HepG2 (cell line): ENCODE measurements around the gene EPS8L3. TPM values are rescaled to one million over a fixed set of nuclear protein-coding genes. Genes with fewer than 3 reads are reported as not detected.
A peak's percentile ranks its signal among the peaks of the same experiment; 100 is the strongest.

Source experiments
- CHCHD3 ChIP-seq: sonication (generic); formaldehyde crosslinking; IDR thresholded peaks from 2 replicates; pipeline ENCODE4 v1.8.0; 2022; ENCODE audit warnings: mild to moderate bottlenecking, missing genetic modification reagents, moderate library complexity
- CHD2 ChIP-seq: IDR thresholded peaks from 2 replicates; pipeline ENCODE4 v1.6.1; 2011; ENCODE audit warnings: low read depth, low read length, improper control_type of control experiment
- CREBL2 ChIP-seq: sonication (generic); formaldehyde crosslinking; IDR thresholded peaks from 2 replicates; pipeline ENCODE4 v1.8.1; 2023; ENCODE audit warnings: missing genetic modification reagents, mild to moderate bottlenecking, borderline replicate concordance
- GPBP1L1 ChIP-seq: sonication (generic); formaldehyde crosslinking; IDR thresholded peaks from 2 replicates; pipeline ENCODE4 v1.5.0; 2020; ENCODE audit warnings: mild to moderate bottlenecking, missing genetic modification reagents
- HDAC2 ChIP-seq: sonication (generic); formaldehyde crosslinking; IDR thresholded peaks from 2 replicates; pipeline ENCODE4 v1.4.0; 2020; ENCODE audit warnings: missing genetic modification reagents
- HOXA3 ChIP-seq: sonication (generic); formaldehyde crosslinking; IDR thresholded peaks from 2 replicates; pipeline ENCODE4 v1.5.0; 2020; ENCODE audit warnings: missing genetic modification reagents
- KDM2A ChIP-seq: sonication (generic); formaldehyde crosslinking; IDR thresholded peaks from 2 replicates; pipeline ENCODE4 v1.4.0; 2020; ENCODE audit warnings: low read depth, missing genetic modification reagents, borderline replicate concordance
- NAIF1 ChIP-seq: sonication (generic); formaldehyde crosslinking; IDR thresholded peaks from 2 replicates; pipeline ENCODE4 v1.5.0; 2020; ENCODE audit warnings: mild to moderate bottlenecking, missing genetic modification reagents, borderline replicate concordance
- NFIB ChIP-seq: sonication (generic); formaldehyde crosslinking; IDR thresholded peaks from 2 replicates; pipeline ENCODE4 v1.9.0; 2021; ENCODE audit warnings: missing genetic modification reagents, mild to moderate bottlenecking, borderline replicate concordance
- PHF5A ChIP-seq: IDR thresholded peaks from one replicate; pipeline ENCODE4 v1.6.1; 2018; ENCODE audit warnings: low read depth, missing genetic modification reagents; ENCODE audit not compliant: unreplicated experiment
- ZBTB8A ChIP-seq: sonication (generic); formaldehyde crosslinking; IDR thresholded peaks from 2 replicates; pipeline ENCODE4 v1.4.0; 2020; ENCODE audit warnings: mild to moderate bottlenecking, low read depth, missing genetic modification reagents, borderline replicate concordance
- ZNF17 ChIP-seq: sonication (generic); formaldehyde crosslinking; IDR thresholded peaks from 2 replicates; pipeline ENCODE4 v1.5.0; 2020; ENCODE audit warnings: mild to moderate bottlenecking, missing genetic modification reagents
- ZNF354B ChIP-seq: sonication (generic); formaldehyde crosslinking; IDR thresholded peaks from 2 replicates; pipeline ENCODE4 v1.8.0; 2022; ENCODE audit warnings: mild to moderate bottlenecking, missing genetic modification reagents
- ZNF564 ChIP-seq: sonication (generic); formaldehyde crosslinking; IDR thresholded peaks from 2 replicates; pipeline ENCODE4 v1.8.1; 2023; ENCODE audit warnings: mild to moderate bottlenecking, missing genetic modification reagents
- ZNF691 ChIP-seq: sonication (generic); formaldehyde crosslinking; IDR thresholded peaks from 2 replicates; pipeline ENCODE4 v1.4.0; 2020; ENCODE audit warnings: missing genetic modification reagents, low read depth, mild to moderate bottlenecking, borderline replicate concordance
- ZNF780A ChIP-seq: sonication (generic); formaldehyde crosslinking; IDR thresholded peaks from 2 replicates; pipeline ENCODE4 v1.8.0; 2022; ENCODE audit warnings: mild to moderate bottlenecking, missing genetic modification reagents, moderate library complexity
- ZNF891 ChIP-seq: sonication (generic); formaldehyde crosslinking; IDR thresholded peaks from 2 replicates; pipeline ENCODE4 v1.5.0; 2020; ENCODE audit warnings: mild to moderate bottlenecking, missing genetic modification reagents
- ZSCAN22 ChIP-seq: sonication (generic); formaldehyde crosslinking; IDR thresholded peaks from 2 replicates; pipeline ENCODE4 v1.4.0; 2020; ENCODE audit warnings: mild to moderate bottlenecking, missing genetic modification reagents
- ZZZ3 ChIP-seq: sonication (generic); formaldehyde crosslinking; IDR thresholded peaks from 2 replicates; pipeline ENCODE4 v1.4.0; 2020; ENCODE audit warnings: missing genetic modification reagents, mild to moderate bottlenecking, borderline replicate concordance
- polyA plus RNA-seq, 8 experiments: library from polyadenylated mRNA; depleted of rRNA in 3 of 8; stranded (reverse) in 7 of 8; unstranded in 1 of 8; fragments of >200 nt; fragmentation: Illumina TruSeq in 4 of 8; extraction: Trizol in 4 of 8; gene quantifications; 2 replicates each; pipeline versions ENCODE4 v1.2.1 to v1.2.3, GENCODE V29; 2011 to 2016; ENCODE audit warnings: low read depth in 4 of 8, missing spikeins in 1 of 8, mixed read lengths in 1 of 8; ENCODE audit not compliant: insufficient read depth in 1 of 8
- total RNA-seq, 5 experiments: library from RNA; depleted of rRNA; stranded (reverse); fragments of >200 nt; fragmentation: Illumina TruSeq; extraction: Trizol; gene quantifications; 2 replicates each; pipeline ENCODE4 v1.2.3, GENCODE V29; 2016; ENCODE audit warnings: low read depth in 1 of 5
- TF ChIP-seq, protein P1 (sequence below): sonication (generic); formaldehyde crosslinking; IDR thresholded peaks from 2 replicates; pipeline ENCODE4 v1.5.1; 2020; ENCODE audit warnings: mild to moderate bottlenecking, missing genetic modification reagents
- TF ChIP-seq, protein P2 (sequence below): sonication (generic); formaldehyde crosslinking; IDR thresholded peaks from 2 replicates; pipeline ENCODE4 v1.4.0; 2020; ENCODE audit warnings: missing genetic modification reagents, borderline replicate concordance

Gene EPS8L3
- total and polyA plus RNA-seq, 2 of the 13 experiments (the other 11 are each of a cell fraction or from before 2014, with no cell fraction given) = 18.2 to 106 TPM

DNA sequence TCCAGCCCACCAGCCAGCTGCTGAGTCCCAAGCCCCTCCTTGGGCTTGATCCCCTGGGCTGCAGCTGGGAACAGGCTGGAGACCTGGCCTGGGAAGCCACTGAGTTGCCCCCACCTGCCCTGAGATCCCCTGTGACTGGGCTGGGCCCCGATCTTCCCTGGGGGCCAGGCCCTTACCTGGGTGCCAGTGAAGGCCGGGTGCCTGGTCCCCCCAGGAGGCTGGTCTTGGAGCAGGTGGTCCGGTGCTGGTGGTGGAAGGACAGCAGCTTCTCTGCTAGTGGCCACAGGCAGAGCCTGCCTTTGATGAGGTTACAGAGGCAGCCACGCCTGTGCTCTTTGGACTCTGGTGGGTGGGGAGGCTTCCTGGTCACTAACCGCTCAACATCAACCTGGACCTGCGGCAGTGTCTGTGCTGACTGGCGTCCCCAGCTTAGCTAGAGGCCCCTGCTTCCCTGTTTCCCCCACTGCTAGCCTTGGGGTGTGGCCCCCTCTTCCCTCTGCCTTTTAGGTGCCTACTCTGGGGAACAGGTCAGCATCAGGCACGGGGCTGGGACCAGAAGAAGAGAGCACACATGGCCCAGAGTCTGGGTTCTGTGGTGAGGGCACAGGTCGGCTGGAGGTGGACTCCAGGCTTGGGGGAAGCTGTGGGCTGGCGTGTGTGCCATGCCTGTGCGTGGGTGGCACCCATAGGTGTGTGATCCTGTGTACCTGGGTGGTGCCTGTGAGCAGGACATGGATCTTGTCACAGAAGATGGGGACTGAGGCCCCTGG lies at the start of gene EPS8L3 (continued):
- TF ChIP-seq HOXA3 (peak; percentile 69; the same call in 1 of the 2 replicates), GPBP1L1 (CRISPR knock-in tag) (no peak), NAIF1 (CRISPR knock-in tag) (no peak), ZNF891 (CRISPR knock-in tag) (no peak), ZSCAN22 (no peak), KDM2A (CRISPR knock-in tag) (0 out of 2 replicates have a peak, but pooled peaks have one; percentile 47), ZNF780A (CRISPR knock-in tag) (no peak), CHCHD3 (CRISPR knock-in tag) (no peak), CHD2 (no peak), ZNF354B (CRISPR knock-in tag) (peak; percentile 40; the same call in 1 of the 2 replicates), ZBTB8A (CRISPR knock-in tag) (no peak), PHF5A (no peak), ZNF564 (CRISPR knock-in tag) (no peak), NFIB (CRISPR knock-in tag) (no peak), ZNF17 (CRISPR knock-in tag) (no peak), CREBL2 (CRISPR knock-in tag) (no peak), ZNF691 (CRISPR knock-in tag) (peak; percentile 82; the same call in 1 of the 2 replicates), ZZZ3 (peak; percentile 33; the same call in 1 of the 2 replicates), HDAC2 (peak; percentile 91)
- TF ChIP-seq, protein P1, sequence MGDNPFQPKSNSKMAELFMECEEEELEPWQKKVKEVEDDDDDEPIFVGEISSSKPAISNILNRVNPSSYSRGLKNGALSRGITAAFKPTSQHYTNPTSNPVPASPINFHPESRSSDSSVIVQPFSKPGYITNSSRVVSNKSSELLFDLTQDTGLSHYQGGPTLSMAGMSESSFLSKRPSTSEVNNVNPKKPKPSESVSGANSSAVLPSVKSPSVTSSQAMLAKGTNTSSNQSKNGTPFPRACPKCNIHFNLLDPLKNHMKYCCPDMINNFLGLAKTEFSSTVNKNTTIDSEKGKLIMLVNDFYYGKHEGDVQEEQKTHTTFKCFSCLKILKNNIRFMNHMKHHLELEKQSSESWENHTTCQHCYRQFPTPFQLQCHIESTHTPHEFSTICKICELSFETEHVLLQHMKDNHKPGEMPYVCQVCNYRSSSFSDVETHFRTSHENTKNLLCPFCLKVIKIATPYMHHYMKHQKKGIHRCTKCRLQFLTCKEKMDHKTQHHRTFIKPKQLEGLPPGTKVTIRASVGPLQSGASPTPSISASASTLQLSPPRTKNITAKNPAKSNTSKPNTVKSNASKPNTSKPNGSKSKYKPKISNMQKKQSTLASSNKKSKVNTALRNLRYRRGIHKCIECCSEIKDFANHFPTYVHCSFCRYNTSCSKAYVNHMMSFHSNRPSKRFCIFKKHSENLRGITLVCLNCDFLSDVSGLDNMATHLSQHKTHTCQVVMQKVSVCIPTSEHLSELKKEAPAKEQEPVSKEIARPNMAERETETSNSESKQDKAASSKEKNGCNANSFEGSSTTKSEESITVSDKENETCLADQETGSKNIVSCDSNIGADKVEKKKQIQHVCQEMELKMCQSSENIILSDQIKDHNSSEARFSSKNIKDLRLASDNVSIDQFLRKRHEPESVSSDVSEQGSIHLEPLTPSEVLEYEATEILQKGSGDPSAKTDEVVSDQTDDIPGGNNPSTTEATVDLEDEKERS = peak; percentile 72; the same call in 1 of the 2 replicates
- TF ChIP-seq, protein P2, sequence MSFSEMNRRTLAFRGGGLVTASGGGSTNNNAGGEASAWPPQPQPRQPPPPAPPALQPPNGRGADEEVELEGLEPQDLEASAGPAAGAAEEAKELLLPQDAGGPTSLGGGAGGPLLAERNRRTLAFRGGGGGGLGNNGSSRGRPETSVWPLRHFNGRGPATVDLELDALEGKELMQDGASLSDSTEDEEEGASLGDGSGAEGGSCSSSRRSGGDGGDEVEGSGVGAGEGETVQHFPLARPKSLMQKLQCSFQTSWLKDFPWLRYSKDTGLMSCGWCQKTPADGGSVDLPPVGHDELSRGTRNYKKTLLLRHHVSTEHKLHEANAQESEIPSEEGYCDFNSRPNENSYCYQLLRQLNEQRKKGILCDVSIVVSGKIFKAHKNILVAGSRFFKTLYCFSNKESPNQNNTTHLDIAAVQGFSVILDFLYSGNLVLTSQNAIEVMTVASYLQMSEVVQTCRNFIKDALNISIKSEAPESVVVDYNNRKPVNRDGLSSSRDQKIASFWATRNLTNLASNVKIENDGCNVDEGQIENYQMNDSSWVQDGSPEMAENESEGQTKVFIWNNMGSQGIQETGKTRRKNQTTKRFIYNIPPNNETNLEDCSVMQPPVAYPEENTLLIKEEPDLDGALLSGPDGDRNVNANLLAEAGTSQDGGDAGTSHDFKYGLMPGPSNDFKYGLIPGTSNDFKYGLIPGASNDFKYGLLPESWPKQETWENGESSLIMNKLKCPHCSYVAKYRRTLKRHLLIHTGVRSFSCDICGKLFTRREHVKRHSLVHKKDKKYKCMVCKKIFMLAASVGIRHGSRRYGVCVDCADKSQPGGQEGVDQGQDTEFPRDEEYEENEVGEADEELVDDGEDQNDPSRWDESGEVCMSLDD (CRISPR knock-in tag) = no peak
